ENCODE measurements around the gene ARHGAP42.

The ARHGAP42 gene

DNA sequence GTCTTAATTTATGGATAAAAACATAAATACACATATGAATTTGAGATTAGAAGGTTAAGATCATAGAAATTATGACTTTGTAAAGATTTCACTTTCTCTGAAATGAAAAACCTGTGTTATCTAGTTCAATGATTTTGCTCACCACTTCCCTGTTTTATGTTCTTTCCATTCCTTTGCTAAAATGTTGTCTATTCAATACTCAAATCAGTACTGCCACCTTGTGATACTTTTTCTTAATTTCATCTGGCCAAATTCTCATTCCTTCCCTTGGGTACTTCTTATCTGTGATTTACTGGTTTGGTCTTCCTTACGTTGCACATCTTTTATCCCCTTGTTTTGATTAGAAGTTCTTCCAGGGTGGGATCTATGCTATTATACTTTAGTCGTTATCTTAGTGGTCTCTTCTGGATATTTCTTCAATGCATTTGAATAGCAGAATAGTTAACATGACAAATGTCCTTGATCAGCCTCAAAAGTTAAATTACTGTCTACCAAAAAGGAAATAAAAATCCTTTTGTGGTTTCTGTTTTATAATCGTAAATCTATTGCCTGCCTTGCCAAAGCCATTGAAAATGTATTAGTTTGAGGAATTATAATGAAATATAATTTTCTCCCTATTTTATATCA lies 245.5 kb downstream of the ARHGAP42 start:
- DNase-seq: peak; percentile 21

DNA sequence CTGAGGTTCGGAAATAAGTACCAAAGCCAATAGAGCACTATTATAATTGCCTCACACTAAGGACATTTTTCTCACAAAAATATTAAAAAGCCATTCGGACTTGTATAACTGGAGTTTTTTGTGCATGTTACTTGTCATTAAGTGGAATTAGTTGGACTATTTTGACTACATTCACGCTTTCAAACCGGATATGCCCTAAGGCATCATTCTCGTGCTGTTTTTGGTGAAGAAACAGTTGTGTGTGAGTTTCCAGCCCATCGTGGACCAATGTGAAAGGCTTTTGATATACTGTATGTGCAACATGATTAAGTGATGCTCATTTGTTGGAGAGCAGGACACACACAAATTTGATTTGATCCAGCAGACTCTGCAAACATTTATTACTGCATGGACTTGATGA lies 249.7 kb downstream of the ARHGAP42 start:
- no peak for DNase-seq

DNA sequence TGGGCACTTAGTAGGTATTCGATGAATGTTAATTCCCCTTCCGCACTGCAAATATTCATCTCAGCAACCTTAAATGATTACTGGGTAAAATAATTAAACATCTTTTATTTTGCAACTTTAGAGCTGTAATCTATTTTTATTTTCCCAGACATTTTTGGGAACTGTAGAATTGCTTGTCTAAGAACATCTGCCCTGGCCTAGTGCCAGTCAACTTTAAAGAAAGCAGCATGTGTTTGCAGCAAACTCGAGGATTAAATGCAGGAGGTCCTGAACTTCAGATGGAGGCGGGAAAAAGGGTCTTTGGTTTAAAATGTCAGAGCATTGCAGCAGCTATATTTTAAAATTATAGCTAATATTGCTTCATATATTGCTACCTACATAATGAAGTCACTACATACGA lies 252.5 kb downstream of the ARHGAP42 start:
- DNase-seq: no peak

DNA sequence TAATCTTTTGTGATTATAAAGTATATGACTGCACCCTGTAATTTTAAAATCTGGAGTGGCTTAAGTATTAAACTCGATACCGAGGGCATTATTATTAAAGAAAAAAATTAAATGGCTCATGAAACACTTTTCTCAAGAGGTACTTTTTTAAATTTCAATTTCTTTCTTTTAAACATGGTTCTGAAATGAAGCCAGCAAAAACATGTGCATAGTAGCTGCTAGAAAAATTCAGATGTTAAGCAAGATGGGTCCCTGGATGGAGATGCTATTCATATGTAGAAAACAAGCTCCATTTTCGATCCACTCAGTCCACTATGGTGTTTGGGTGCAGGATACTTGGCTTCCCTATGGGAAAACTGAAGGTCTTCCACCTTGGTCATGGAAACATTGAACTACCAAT lies 253.0 kb downstream of the ARHGAP42 start:
- DNase-seq: no peak

DNA sequence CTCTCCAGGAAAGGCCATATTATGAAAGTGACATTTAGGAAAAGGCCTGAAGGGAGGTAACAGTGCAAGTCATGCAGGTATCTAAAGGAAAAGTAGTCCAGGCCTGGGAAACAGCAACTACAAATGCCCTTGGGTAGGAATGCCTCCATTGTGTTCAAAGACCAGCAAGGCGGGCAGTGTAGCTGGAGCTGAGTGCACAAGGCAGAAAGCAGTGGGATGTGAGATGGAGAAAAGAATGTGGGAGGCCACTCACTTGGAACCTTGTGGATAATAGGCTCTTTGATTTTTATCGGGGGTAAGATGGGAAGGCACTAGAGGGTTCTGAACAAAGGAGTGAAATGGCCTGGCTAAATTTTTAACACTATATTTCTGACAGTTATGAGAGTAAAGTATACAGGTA lies 253.9 kb downstream of the ARHGAP42 start:
- DNase-seq: no peak

DNA sequence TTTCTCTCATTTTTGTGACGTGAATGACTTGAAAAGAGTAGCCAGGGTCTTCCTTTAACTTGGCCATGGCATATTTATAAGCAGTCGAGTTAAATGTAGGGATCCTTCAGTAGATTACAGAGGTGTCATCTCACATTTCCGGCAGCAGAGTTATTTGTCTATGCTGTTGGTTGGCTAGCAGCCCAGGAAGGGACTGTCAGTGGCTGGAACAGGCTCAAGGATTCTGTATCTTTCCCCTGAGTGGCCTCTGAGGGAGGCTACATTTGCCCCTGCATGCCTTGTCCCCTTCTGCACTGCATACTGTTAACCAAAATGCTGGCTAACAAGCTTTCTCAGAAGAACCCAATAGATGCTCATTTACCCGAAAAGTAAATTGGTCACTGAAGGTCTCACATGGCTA lies 254.9 kb downstream of the ARHGAP42 start:
- peak; percentile 80 for DNase-seq

DNA sequence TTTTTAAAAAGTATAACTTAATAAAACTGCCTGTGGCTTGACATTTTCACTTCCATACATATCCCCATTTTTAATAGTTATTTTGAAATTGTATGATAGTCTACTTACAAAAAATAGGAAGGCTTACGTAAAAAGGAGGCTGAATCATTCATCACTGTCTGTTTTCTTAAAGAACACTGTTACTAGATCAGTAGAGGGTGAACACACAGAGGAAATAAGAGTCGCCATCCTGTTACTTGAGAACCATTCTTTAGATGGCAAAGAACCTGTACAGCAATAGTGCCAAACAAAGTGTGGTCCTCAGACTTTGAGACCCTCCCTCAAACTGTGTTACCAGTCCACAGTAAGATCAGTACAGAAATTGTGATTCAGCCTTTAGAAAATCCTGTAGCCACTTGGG lies 261.8 kb downstream of the ARHGAP42 start:
- no peak for DNase-seq

DNA sequence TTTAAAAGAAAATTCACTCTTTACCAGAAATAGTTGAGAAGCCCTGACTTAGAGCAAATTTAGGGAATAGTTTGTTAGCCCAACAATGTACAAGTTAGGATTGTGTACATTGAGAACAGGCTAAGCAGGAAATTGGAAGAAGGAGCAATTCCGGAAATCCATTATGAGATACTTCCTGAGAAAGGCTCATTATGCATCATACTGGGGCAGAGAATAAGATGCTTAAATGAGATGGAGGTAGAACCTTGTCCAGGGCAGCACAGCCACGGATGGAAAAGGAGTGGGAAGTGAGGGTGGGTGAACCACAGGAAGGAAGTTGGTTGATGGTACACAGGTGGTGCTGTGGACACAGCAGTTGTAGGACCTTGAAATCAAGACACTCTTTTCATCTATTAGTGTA lies 262.4 kb downstream of the ARHGAP42 start:
- no peak for DNase-seq

DNA sequence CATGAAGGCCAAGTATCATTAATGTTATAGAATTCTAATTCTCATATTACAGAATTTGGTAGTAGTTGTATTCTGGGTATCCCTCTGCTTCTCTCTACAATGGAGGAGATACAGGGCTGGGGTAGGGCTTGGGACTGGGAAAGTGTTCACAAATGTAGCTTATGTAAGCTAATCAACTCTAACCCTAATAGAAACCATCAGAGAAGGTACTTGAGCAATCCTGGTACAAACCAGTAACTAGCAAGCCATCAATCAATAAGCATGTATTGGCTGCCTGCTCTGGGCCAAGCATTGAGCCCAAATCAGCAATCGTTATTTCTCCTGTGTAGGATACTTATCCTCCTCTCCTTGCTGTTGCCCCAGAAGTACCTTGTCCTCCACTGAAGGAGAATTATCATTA lies 268.2 kb downstream of the ARHGAP42 start:
- DNase-seq: no peak

DNA sequence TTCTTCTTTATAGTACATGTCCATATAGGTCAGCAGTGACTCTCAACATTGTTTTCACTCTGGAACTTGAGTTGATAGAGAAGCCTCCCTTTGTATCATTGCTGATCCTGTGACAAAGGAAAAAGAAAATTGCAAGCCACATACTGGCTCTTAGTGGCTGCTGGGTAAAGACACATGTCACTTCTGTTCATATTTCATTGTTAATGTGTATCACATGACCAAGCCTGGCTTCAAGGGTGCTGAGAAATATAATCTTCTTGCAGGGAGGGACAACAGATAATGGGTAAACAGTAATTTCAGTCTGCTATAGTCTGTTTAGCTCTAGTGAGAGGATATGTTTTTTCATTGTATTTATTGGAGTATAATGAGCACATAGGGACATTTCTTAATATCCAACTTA lies 269.3 kb downstream of the ARHGAP42 start:
- DNase-seq: no peak

DNA sequence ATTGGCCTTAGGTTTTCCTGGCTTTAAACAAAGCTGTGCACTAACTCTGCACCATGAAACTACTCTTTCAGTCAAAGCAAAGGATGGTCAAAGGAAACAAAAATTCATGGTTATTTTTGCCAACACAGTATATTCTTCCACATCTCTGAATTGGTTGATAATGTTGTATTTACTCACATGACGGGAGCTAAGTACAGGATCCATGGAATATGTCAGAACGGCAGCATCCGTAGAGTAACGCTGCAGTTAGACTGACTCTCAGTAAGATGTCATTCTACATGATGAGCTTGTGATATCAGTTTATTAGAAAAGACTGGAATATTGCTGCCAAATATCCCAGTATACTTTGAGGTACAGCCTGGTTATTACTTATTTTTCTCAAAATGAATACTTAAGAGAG lies 270.4 kb downstream of the ARHGAP42 start:
- DNase-seq: no peak

DNA sequence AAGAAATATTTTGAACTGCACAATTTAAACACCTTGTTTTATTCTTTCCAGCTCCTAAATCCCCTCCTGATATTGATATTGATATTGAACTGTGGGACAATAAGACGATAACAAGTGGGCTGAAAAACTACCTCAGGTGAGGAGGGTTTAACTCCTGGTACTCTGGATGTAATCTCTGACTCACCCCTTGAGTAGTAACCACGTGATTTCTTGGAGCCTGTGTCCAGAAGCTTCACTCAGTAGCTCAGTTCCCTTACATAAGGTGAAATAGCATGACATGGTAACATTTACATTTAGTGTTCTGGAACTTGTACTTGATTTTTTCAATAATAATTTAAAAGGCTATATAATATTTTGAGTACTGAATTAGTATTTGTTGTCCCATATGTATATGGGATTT lies 274.5 kb downstream of the ARHGAP42 start:
- no peak for DNase-seq

DNA sequence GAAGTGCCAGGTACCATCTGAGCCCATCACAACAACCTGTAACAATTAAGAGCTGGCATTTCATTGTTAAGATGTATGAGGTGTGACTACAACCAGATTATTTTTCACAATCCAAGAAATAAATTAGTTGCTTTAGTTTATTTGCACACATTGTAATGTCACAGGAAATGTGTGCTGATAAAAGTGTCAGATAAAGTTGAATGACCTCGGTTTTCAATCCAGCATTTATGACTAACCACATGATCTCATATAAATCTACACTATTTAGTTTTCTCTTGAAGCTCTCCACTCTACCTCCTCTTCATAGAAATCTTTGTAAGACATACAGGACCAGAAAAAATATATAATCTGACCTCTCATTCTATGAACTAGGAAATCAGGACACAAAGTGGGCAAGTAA lies 276.3 kb downstream of the ARHGAP42 start:
- no peak for DNase-seq

DNA sequence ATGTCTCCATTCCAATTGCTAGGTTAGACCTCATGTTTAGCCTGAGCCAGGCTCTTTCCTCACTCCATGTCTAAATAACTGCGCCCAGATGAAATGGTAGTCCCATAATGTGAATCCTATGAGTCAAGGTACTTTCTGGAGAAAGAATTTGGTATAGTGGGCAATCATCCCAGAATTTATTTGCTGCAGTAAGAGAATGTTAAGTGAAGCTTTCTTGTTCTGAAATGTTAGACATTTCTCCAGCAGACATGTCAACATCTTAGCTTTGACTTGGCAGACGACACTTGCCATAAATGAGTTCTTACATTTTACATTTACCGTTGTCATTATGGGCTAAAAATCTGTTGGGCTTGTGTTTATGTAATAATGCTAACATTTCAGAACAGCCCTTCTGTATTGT lies 277.3 kb downstream of the ARHGAP42 start:
- no peak for DNase-seq

DNA sequence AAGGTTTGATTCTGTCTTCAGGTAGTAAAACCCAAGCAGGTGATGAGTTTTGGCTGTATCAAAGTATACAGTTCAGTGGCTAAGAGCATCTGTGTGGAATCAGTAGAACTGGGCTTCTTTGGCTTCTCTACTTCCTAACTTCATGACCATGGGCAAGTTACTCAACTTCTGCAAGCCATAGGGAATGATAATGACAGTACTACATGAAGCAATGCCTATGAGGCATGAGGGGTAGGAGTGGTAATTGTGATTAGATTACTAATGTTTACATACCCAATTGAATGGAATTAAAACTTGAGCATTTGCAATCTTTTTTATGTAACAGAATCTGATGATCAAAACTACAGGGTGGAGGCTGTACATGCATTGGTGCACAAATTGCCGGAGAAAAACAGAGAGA lies 278.3 kb downstream of the ARHGAP42 start:
- DNase-seq: no peak

DNA sequence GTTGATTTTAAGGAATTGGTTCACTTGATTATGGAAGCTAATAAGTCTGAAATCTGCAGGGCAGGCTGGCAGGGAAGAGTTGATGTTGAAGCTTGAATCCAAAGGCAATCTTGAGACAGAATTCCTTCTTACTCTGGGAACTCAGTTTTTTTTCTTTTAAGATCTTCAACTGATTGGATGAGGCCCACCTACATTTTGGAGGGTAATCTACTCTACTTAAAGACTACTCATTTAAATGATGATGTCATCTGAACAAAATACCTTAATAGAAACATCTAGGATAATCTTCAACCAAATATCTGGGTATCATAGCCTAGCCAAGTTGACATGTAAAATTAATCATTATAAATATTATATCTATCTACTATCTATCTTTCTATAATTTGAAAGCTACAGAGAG lies 279.3 kb downstream of the ARHGAP42 start:
- no peak for DNase-seq

DNA sequence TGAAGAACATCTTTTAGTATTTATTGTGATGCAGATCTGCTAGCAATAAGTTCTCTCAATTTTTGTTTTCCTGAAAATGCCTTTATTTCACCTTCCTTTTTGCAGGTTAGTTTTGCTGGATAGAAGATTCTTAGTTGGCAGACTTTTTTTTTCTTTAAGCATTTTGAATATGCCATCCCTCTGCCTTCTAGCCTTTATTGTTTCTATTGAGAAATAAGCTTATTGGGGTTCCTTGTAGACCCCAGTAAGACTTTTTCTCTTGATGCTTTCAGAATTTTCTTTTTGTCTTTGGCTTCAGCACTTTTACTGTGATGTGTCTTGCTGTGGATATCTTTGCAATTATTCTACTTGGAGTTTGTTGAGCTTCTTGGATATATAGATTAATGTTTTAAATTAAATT lies 281.9 kb downstream of the ARHGAP42 start:
- no peak for DNase-seq

DNA sequence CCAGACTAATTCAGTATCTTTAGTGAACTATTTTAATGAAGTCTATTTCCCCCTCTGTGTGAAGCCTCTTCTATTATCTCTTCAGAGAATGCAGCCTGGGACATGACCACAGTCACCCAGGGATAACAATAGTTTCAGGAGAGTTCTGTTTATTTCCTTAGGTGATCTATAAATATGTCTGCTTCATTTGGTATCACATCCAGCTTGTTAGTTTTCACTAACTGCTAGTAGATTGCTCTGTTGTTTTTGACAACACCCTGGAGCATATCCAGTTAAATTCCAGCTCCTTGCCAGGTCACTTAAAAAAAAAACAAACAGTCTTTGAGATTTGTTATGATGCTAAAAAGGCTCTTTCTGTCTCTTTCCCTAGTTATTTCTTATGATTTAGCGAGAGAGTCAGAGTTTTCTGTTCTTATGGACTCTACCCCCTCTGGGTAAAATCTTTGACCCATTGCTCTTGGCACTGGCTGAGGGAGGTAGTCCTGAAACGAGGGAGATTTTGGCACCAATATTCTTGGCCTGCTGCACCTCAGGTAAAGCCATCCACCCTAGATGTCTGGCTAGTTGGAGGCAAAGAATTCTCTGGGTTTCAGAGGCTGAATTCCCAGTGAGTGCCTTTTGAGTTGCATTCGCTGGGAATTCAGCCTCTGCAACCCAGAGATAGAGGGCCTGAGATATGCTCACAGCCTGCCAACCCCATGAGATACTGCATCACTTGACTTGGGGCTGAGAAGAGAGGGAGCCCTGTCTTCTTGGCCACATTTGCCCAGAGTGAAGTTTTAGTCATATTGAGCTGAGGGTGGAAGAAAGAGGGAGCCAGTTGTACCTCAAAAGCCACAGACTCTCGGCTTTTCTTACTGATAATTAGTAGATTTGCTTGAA lies 283.4 kb downstream of the ARHGAP42 start:
- no peak for DNase-seq

DNA sequence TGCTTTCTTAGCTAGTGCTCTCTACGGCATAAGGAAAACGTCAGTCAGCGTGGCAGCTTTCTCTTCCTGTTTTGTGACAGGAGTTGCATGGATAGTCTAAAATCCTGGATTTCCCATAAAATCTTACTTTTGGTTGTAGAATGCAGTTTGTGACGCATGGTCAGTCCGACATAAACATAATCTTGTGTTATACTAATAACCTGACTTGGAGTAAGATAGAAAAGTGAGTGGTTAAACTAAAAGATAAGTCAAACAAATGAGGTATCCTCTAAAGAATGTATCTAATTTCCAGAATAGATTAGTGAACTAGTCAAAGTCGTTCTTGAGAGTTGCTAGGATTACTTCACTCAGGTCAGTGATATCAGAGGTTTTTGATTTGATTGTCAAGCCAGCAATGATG lies 285.0 kb downstream of the ARHGAP42 start:
- no peak for DNase-seq

DNA sequence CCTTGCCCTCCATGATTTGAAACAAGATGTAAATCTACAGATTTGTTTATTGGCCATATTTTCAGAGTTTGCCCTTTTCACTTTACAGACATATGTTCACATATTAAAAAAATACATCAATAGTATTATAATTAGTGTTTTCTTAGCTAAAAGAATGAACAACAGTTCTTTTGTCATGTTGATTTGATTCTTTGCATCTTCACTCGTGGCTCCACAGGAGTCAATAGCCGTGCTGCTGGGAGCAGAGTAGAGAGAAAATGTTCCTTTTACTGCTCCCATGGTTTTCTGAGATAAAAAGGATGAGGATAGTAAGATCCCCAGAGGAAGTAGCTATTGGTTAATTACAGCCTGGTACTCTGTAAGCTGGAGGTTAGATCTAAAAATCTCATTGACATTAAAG lies 291.4 kb downstream of the ARHGAP42 start:
- no peak for DNase-seq

DNA sequence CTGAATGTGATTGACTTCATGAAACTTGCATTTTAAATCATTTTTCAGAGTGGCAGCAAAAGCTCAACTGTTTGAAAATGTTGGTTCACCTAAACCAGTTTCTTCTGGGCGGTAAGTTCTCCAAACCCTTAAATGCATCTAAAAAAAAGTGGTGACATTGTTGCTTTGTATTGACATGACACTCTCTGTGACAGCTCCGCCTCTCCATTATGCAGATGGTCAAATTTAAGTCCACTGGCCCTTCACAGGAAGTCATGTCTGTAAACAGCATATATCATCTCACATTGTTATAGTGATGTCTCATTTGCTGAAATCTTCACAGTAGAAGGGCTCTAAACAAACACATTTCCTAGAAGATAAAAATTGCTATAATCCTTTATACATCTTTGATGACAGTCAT lies 291.9 kb downstream of the ARHGAP42 start:
- no peak for DNase-seq

DNA sequence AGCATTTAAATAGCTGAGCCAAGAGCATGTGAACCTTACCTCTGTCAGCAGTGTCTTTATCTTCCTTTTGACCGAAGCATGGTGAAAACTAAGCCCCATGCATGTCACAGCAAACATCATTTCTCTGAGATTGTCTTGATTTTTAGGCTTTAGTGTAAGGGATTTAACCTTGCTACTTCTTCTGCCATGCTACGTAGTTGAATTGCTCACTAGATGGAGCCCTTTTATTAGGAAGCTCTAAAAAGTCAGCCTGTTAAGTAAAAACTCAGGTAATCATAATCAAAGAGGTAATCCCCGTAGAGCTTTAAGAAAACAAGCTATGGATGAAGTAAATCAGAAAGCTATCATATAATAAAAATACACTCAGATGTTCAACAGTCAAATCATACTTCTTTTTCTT lies 293.1 kb downstream of the ARHGAP42 start:
- no peak for DNase-seq

DNA sequence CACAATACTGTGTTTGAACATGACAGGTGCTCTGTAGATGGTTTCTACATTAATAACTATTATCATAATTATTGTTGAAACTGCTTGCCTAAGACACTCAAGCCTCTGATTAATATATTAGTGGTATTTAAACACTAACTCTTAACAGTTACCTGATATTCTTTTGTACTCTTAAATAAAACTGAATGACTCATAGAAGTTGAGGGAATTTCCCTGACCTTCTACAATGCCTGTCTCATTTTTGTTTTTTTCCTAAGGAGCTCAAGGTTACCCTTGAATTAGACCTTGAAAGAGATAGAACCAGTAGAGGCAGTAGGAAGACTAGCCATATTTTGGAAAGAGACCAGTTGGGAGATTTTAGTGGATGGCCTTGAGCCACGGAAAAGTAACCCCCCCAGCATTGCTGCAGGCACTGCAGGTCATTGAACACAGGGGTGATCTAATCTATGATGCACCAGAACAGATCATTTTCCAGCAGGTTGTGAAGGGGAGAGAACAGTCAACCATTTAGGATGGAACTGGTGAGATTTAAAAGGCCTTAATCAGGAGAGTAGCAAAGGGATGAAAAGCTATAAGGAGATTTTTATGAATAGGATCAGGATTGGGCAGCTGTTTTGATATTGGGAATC lies 294.2 kb downstream of the ARHGAP42 start:
- no peak for DNase-seq

DNA sequence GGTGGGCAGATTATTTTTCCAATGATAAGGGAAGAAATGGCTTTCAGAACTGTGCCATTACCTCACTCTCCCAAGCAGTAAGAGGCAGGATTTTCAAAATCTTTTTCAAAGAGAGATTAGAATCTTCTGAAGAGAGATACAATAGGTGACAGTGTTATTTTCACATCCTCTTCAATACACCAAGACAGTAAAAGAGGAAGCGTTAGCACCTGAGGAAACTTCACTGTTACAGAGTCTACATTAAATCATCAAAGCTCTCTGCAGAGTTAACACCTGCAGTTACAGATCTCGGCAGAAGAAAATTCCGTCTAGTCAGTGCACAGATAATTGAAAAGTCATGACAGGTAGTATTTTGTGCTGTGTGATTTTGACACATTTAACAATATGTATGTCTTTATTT lies 297.6 kb downstream of the ARHGAP42 start:
- DNase-seq: no peak

Data from NCI-H2029 treated with DMSO at 0.1 percent for 48 hours (cell line).